K562 (cell line): ENCODE measurements around the gene TP53I13. TPM values are rescaled to one million over a fixed set of nuclear protein-coding genes. Genes with fewer than 3 reads are reported as not detected.

Source experiments
- ATF1 ChIP-seq, 2 experiments: fragments of 450-650 bp in 1 of 2; IDR thresholded peaks; 2 replicates each; pipeline ENCODE4 v1.6.1; 2016; ENCODE audit warnings: missing compliant biosample characterization in 1 of 2, missing genetic modification characterization in 1 of 2
- CBFA2T2 ChIP-seq: fragments of 450-650 bp; conservative IDR thresholded peaks from 2 replicates; pipeline ENCODE4 v1.6.1; 2017; ENCODE audit warnings: mild to moderate bottlenecking
- IRF2 ChIP-seq: sonication (generic); formaldehyde crosslinking; IDR thresholded peaks from 2 replicates; pipeline ENCODE4 v1.8.1; 2022; ENCODE audit warnings: mild to moderate bottlenecking, missing genetic modification reagents
- NFATC3 ChIP-seq: fragments of 450-650 bp; IDR thresholded peaks from 2 replicates; pipeline ENCODE4 v1.6.1; 2017; ENCODE audit warnings: mild to moderate bottlenecking
- NFRKB ChIP-seq: fragments of 450-650 bp; IDR thresholded peaks from 2 replicates; pipeline ENCODE4 v1.6.1; 2016; ENCODE audit warnings: low read depth
- NUFIP1 ChIP-seq: fragments of 450-650 bp; IDR thresholded peaks from 2 replicates; pipeline ENCODE4 v1.6.1; 2018; ENCODE audit not compliant: partially characterized antibody
- PHB2 ChIP-seq: fragments of 450-650 bp; IDR thresholded peaks from 2 replicates; pipeline ENCODE4 v1.6.1; 2017; ENCODE audit warnings: low read depth
- PYGO2 ChIP-seq: fragments of 450-650 bp; IDR thresholded peaks from 2 replicates; pipeline ENCODE4 v1.6.1; 2016; ENCODE audit warnings: mild to moderate bottlenecking, missing genetic modification characterization, moderate library complexity, missing compliant biosample characterization
- SMC3 ChIP-seq: conservative IDR thresholded peaks from 2 replicates; pipeline ENCODE4 v1.6.1; 2011; ENCODE audit warnings: low read depth, low read length, improper control_type of control experiment; ENCODE audit not compliant: insufficient read depth
- SREBF1 ChIP-seq: fragments of 150-350 bp; IDR thresholded peaks from 2 replicates; pipeline ENCODE4 v1.6.1; 2014; ENCODE audit warnings: antibody characterized with exemption, low read depth, low read length, borderline replicate concordance
- TCF7 ChIP-seq: sonication (generic); IDR thresholded peaks from 2 replicates; pipeline ENCODE4 v1.6.1; 2016; ENCODE audit warnings: antibody characterized with exemption, borderline replicate concordance
- YBX1 ChIP-seq: fragments of 450-650 bp; IDR thresholded peaks from 2 replicates; pipeline ENCODE4 v1.7.1; 2016; ENCODE audit warnings: mild to moderate bottlenecking
- ZNF316 ChIP-seq: fragments of 450-650 bp; IDR thresholded peaks from 2 replicates; pipeline ENCODE4 v1.6.1; 2016
- polyA plus RNA-seq, 8 experiments: library from polyadenylated mRNA; depleted of rRNA in 4 of 8; stranded (reverse) in 5 of 8; unstranded in 3 of 8; fragments of >200 nt; fragmentation: Nextera tagmentation in 2 of 8; fragmentation: Illumina TruSeq in 1 of 8; extraction: Ambion mirVana in 2 of 8; extraction: Trizol in 1 of 8; gene quantifications; 2 replicates each; pipeline versions ENCODE4 v1.2.1 to v1.2.3, GENCODE V29; 2011 to 2014; ENCODE audit warnings: inconsistent platforms in 1 of 8, missing spikeins in 1 of 8
- total RNA-seq, 7 experiments: library from RNA; depleted of rRNA in 6 of 7; stranded (reverse); fragments of >200 nt in 6 of 7; fragmentation: Illumina TruSeq in 2 of 7; extraction: Trizol in 2 of 7; gene quantifications; 2 replicates each; pipeline versions ENCODE4 v1.2.1 to v1.2.3, GENCODE V29; 2011 to 2021; ENCODE audit warnings: low replicate concordance in 1 of 7
- TF ChIP-seq, protein P1 (sequence below): sonication (generic); formaldehyde crosslinking; IDR thresholded peaks from 2 replicates; pipeline ENCODE4 v1.8.0; 2023; ENCODE audit warnings: mild to moderate bottlenecking, missing genetic modification reagents
- TF ChIP-seq, protein P2 (sequence below): fragments of 450-650 bp; formaldehyde crosslinking; IDR thresholded peaks from 2 replicates; pipeline ENCODE4 v1.4.0; 2020; ENCODE audit warnings: mild to moderate bottlenecking, mixed read lengths
- TF ChIP-seq, protein P3 (sequence below), 2 experiments: fragments of 450-650 bp; formaldehyde crosslinking in 1 of 2; IDR thresholded peaks; 2 replicates each; pipeline versions ENCODE4 v1.4.0 to v1.6.1; 2014 to 2020; ENCODE audit warnings: mild to moderate bottlenecking in 2 of 2, borderline replicate concordance in 1 of 2, low read depth in 1 of 2

The TP53I13 gene
- total and polyA plus RNA-seq, 9 of the 15 experiments (the other 6 are each of a cell fraction or from before 2014, with no cell fraction given), result 0.08 to 28.3 (median 9.1) TPM

DNA sequence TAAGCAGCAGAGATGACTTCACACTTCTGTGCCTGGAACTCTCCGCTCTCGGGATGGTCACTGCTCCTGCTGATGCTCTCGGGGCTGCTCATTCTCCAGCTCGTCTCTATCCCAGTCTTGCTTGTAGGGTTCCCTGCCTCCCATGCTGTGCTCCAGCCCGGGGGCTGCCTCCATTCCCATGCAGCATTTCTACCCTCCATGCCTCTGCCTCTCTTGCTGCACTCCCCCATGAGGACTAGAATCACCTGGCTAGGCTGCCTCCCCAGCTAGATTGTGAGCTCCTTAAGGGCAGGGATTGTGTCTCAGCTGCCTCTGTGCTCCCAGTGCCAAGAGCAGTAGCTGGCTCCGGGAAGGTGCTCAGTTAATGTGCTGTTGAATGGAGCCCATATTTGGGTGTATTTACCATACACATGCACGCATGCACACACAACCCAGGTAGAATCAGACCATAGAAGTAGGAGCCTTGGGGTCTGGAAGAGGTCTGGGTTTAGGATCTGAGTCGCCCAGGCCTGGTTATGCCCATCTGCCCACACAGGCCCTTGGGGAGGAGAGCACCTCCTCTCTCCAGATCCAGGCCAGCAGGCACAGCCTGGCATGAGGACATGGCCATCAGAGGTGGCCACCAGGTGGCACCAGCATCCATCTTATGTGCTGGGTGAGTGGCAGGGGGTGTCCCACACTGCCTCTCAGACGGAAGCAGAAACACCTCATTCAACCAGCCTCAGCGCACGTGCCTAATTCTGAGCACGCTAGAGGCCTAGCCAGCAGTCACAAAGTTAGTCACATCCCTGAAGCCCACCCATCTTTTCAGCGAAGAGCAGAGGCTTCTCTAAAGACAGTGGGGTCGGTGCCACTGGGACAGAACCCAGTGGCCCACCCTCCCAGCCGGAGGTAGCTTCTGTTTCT is 11.6 kb downstream of the TP53I13 start (continued):
- TF ChIP-seq, protein P1, sequence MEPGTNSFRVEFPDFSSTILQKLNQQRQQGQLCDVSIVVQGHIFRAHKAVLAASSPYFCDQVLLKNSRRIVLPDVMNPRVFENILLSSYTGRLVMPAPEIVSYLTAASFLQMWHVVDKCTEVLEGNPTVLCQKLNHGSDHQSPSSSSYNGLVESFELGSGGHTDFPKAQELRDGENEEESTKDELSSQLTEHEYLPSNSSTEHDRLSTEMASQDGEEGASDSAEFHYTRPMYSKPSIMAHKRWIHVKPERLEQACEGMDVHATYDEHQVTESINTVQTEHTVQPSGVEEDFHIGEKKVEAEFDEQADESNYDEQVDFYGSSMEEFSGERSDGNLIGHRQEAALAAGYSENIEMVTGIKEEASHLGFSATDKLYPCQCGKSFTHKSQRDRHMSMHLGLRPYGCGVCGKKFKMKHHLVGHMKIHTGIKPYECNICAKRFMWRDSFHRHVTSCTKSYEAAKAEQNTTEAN, result no peak
- TF ChIP-seq YBX1 (no peak), TCF7 (0 out of 2 replicates have a peak, but pooled peaks have one; percentile 41), ZNF316 (no peak), CBFA2T2 (no peak), ATF1 (CRISPR knock-in tag; IDR thresholded peaks at IDR 0.05) (no peak), ATF1 (tag; IDR thresholded peaks at IDR 0.05) (no peak), NUFIP1 (no peak), IRF2 (CRISPR knock-in tag) (no peak), PHB2 (no peak), NFATC3 (no peak), NFRKB (no peak), PYGO2 (tag) (no peak), SMC3 (peak; percentile 81), SREBF1 (no peak)
- TF ChIP-seq, protein P2, sequence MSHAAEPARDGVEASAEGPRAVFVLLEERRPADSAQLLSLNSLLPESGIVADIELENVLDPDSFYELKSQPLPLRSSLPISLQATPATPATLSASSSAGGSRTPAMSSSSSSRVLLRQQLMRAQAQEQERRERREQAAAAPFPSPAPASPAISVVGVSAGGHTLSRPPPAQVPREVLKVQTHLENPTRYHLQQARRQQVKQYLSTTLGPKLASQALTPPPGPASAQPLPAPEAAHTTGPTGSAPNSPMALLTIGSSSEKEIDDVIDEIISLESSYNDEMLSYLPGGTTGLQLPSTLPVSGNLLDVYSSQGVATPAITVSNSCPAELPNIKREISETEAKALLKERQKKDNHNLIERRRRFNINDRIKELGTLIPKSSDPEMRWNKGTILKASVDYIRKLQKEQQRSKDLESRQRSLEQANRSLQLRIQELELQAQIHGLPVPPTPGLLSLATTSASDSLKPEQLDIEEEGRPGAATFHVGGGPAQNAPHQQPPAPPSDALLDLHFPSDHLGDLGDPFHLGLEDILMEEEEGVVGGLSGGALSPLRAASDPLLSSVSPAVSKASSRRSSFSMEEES, result no peak
- TF ChIP-seq, protein P3, sequence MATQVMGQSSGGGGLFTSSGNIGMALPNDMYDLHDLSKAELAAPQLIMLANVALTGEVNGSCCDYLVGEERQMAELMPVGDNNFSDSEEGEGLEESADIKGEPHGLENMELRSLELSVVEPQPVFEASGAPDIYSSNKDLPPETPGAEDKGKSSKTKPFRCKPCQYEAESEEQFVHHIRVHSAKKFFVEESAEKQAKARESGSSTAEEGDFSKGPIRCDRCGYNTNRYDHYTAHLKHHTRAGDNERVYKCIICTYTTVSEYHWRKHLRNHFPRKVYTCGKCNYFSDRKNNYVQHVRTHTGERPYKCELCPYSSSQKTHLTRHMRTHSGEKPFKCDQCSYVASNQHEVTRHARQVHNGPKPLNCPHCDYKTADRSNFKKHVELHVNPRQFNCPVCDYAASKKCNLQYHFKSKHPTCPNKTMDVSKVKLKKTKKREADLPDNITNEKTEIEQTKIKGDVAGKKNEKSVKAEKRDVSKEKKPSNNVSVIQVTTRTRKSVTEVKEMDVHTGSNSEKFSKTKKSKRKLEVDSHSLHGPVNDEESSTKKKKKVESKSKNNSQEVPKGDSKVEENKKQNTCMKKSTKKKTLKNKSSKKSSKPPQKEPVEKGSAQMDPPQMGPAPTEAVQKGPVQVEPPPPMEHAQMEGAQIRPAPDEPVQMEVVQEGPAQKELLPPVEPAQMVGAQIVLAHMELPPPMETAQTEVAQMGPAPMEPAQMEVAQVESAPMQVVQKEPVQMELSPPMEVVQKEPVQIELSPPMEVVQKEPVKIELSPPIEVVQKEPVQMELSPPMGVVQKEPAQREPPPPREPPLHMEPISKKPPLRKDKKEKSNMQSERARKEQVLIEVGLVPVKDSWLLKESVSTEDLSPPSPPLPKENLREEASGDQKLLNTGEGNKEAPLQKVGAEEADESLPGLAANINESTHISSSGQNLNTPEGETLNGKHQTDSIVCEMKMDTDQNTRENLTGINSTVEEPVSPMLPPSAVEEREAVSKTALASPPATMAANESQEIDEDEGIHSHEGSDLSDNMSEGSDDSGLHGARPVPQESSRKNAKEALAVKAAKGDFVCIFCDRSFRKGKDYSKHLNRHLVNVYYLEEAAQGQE (IDR thresholded peaks at IDR 0.05; ENCODE audit: borderline replicate concordance), result peak; percentile 84
- TF ChIP-seq, protein P3 (CRISPR knock-in tag; IDR thresholded peaks at IDR 0.05; ENCODE audit: low read depth), result no peak
